Measurements from ENCODE around the gene CERS6.

DNA sequence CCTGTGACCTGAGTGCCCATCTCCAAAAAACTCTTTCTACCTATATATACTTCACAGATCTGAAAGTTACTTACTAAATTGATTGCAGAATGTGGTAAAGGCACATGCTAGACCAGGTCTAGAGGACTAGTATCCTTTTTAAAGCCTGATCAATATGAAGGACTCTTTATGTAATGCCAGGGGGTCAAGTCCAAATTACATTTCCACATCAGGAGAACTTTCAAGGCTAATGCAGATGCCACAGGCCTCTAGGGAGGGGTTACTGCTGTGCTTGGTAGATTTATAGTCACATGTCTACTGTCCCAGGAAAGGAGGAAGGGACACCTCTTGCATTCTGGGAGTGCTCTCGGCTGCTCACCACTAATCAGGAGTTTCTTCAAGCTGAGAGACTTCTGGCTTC, 227.9 kb downstream of the CERS6 start:
- TF ChIP-seq EZH2phosphoT487 (IDR thresholded peaks at IDR 0.05; ENCODE audit: unreplicated experiment) (no peak), CTCF (conservative IDR thresholded peaks at IDR 0.05; ENCODE audit: low read depth in 2 of 2) (no peak), EZH2 (IDR thresholded peaks at IDR 0.05; ENCODE audit: low read depth, unreplicated experiment) (no peak), POLR2AphosphoS5 (IDR thresholded peaks at IDR 0.05; ENCODE audit: low read depth) (no peak), ETS1 (IDR thresholded peaks at IDR 0.05) (no peak), CREB1 (CRISPR knock-in tag; IDR thresholded peaks at IDR 0.05; ENCODE audit: low read depth) (no peak), JUNB (IDR thresholded peaks at IDR 0.05; ENCODE audit: unreplicated experiment) (no peak)
